ENCODE measurements around the gene REST. TPM values are rescaled to one million over a fixed set of nuclear protein-coding genes. Genes with fewer than 3 reads are reported as not detected.

Gene REST
- total RNA-seq, 2 donors from 2014 or later, result 88.2 to 92.2 TPM

DNA sequence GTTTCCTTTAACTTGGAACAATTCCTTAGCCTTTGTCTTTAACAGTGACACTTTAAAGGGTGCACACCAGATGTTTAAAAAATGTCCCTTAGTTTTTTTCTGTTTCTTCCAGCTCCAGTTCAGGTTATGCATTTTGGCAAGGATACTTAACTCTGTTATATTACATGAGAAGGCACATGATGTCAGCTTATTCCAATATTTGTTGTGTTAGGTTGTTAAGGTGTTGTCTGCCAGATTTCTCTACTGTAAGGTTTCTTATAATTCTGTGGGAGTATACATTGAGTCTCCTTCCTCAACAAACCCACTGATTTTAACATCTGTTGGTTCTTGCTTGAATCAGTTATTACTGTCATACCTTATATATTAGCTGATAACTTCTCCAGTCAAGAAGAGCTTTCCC, 33.3 kb downstream of the REST start:
- no peaks in the 10 kb centered on the region for H3K4me1 ChIP-seq (ENCODE audit: control insufficient read depth, insufficient read depth, low read length)
- Mint-ChIP-seq H3K9me3 (no peaks in the 10 kb centered on the region), H3K4me1 (no peaks in the 10 kb centered on the region), H3K27ac (no peak overlapping the region), H3K4me3 (no peak overlapping the region), H3K27me3 (ENCODE audit: insufficient read depth) (no peaks in the 10 kb centered on the region), H3K36me3 (ENCODE audit: low read depth) (peaks cover 20% of the 10 kb centered on the region)
- H3K9me3 ChIP-seq (ENCODE audit: control insufficient read depth, low read length), result no peaks in the 10 kb centered on the region
- DNase-seq, result no peak
- TF ChIP-seq, protein P1, sequence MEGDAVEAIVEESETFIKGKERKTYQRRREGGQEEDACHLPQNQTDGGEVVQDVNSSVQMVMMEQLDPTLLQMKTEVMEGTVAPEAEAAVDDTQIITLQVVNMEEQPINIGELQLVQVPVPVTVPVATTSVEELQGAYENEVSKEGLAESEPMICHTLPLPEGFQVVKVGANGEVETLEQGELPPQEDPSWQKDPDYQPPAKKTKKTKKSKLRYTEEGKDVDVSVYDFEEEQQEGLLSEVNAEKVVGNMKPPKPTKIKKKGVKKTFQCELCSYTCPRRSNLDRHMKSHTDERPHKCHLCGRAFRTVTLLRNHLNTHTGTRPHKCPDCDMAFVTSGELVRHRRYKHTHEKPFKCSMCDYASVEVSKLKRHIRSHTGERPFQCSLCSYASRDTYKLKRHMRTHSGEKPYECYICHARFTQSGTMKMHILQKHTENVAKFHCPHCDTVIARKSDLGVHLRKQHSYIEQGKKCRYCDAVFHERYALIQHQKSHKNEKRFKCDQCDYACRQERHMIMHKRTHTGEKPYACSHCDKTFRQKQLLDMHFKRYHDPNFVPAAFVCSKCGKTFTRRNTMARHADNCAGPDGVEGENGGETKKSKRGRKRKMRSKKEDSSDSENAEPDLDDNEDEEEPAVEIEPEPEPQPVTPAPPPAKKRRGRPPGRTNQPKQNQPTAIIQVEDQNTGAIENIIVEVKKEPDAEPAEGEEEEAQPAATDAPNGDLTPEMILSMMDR (conservative IDR thresholded peaks at IDR 0.05), result no peak
- peaks cover 23% of the 10 kb centered on the region for H3K36me3 ChIP-seq (ENCODE audit: control insufficient read depth, insufficient read depth, low read length)
- no peaks in the 10 kb centered on the region for H3K27me3 ChIP-seq (ENCODE audit: control insufficient read depth, insufficient read depth, low read length, poor library complexity, severe bottlenecking)
- no peak overlapping the region for H3K27ac ChIP-seq (ENCODE audit: low read depth, low read length)
- H3K4me3 ChIP-seq (ENCODE audit: low read length), result no peak overlapping the region
- H3K9ac ChIP-seq (ENCODE audit: extremely low read depth, low read length, poor library complexity, severe bottlenecking), result no peak overlapping the region

DNA sequence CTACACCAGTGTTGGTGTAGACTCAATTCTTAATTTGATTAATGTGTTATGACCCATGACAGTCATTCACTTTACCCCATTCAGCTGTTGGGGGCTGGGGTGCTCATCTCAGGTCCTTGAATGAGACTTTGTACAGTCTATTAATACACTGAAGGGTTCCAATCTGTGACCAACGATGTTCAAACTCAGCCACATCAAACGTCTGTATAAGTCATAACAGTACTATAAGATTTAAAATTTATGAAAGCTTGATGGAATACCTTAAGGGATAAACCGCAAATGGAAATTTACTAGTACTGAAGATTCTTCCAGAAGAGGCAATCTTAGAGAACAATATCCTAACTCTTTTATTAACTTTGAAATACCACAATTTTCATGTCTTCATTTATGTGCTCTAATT, 33.7 kb downstream of the REST start:
- Histone ChIP-seq H3K36me3 (ENCODE audit: control insufficient read depth, insufficient read depth, low read length) (peaks cover 20% of the 10 kb centered on the region), H3K9ac (ENCODE audit: extremely low read depth, low read length, poor library complexity, severe bottlenecking) (no peak overlapping the region), H3K4me3 (ENCODE audit: low read length) (no peak overlapping the region), H3K9me3 (ENCODE audit: control insufficient read depth, low read length) (no peaks in the 10 kb centered on the region), H3K4me1 (ENCODE audit: control insufficient read depth, insufficient read depth, low read length) (no peaks in the 10 kb centered on the region), H3K27me3 (ENCODE audit: control insufficient read depth, insufficient read depth, low read length, poor library complexity, severe bottlenecking) (no peaks in the 10 kb centered on the region), H3K27ac (ENCODE audit: low read depth, low read length) (no peak overlapping the region)
- Mint-ChIP-seq H3K27ac (no peak overlapping the region), H3K4me1 (no peaks in the 10 kb centered on the region), H3K9me3 (no peaks in the 10 kb centered on the region), H3K36me3 (ENCODE audit: low read depth) (peaks cover 18% of the 10 kb centered on the region), H3K4me3 (no peak overlapping the region), H3K27me3 (ENCODE audit: insufficient read depth) (no peaks in the 10 kb centered on the region)
- DNase-seq, result no peak
- 95% methylated on average over 3 of the region's 3 CpGs; no CpG with 5 or more reads in 1 of the 2 experiments for WGBS, 2 experiments (ENCODE audit: insufficient coverage in 1 of 2, insufficient read length in 1 of 2)
- TF ChIP-seq, protein P1 (conservative IDR thresholded peaks at IDR 0.05), result no peak

DNA sequence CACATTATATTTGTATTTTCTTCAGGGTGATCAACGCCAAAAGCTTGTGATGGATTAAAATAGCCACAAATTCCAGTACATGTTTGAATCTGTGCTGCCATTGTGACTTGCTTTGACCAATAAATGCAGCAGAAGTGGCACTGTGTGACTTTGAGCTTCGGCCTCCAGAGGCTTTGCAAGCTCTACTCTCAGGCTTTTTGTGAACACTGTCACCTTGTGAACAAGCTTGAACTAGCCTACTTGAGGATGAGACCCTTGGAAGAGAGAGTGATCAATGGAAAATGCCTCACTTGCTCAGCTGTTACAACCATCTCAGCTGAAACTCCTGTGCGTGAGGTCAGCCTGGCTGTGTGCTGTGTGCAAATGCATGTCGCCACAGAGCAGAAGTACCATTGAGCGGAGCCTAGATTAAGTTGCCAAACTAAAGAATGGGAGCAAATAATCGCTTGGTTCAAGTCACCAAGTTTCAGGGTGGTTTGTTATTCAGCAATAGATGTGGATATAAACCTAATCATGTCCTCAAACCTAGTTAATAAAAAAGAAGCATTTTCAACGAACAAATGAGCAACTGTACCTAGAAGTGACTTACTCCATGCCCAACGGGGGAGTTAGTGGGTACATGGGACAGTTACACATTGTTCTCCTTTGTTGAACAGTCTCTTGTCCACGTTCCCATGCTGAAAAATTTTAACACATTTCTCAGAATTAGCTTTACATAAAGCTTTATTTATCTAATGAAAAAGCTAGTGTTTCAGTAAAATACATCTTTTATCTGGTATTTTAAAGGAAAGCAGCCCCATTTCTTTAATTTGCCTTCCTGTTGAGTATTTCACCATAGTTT, 46.2 kb downstream of the REST start:
- Mint-ChIP-seq H3K27ac (no peak overlapping the region), H3K9me3 (no peaks in the 10 kb centered on the region), H3K4me1 (peaks cover 8% of the 10 kb centered on the region), H3K36me3 (ENCODE audit: low read depth) (no peaks in the 10 kb centered on the region), H3K27me3 (ENCODE audit: insufficient read depth) (peaks cover 10% of the 10 kb centered on the region), H3K4me3 (no peak overlapping the region)
- H3K4me3 ChIP-seq (ENCODE audit: low read length), result no peak overlapping the region
- no peak overlapping the region for H3K27ac ChIP-seq (ENCODE audit: low read depth, low read length)
- H3K27me3 ChIP-seq (ENCODE audit: control insufficient read depth, insufficient read depth, low read length, poor library complexity, severe bottlenecking), result no peaks in the 10 kb centered on the region
- TF ChIP-seq, protein P1 (conservative IDR thresholded peaks at IDR 0.05), result no peak
- no peaks in the 10 kb centered on the region for H3K36me3 ChIP-seq (ENCODE audit: control insufficient read depth, insufficient read depth, low read length)
- DNase-seq, result no peak
- no peaks in the 10 kb centered on the region for H3K9me3 ChIP-seq (ENCODE audit: control insufficient read depth, low read length)
- no peak overlapping the region for H3K9ac ChIP-seq (ENCODE audit: extremely low read depth, low read length, poor library complexity, severe bottlenecking)
- H3K4me1 ChIP-seq (ENCODE audit: control insufficient read depth, insufficient read depth, low read length), result no peaks in the 10 kb centered on the region
- WGBS, 2 experiments (ENCODE audit: insufficient coverage in 1 of 2, insufficient read length in 1 of 2), result 90 to 97% methylated on average over 7 to 9 of the region's 9 CpGs

Measured in endodermal cell (in vitro differentiated cells).